Jurkat, Clone E6-1 (cell line): Measurements from ENCODE around the gene CACNG5.

ENCODE experiments used
- DNase-seq: peaks from one replicate; pipeline ENCODE4 v3.0.0-alpha.2; 2011; ENCODE audit warnings: low read depth, low spot score
- H3K4me3 ChIP-seq: 2 replicates; pipeline ENCODE4 v1.5.1; 2011; ENCODE audit warnings: mild to moderate bottlenecking, low read length, control low read depth, moderate library complexity

CACNG5 gene

DNA sequence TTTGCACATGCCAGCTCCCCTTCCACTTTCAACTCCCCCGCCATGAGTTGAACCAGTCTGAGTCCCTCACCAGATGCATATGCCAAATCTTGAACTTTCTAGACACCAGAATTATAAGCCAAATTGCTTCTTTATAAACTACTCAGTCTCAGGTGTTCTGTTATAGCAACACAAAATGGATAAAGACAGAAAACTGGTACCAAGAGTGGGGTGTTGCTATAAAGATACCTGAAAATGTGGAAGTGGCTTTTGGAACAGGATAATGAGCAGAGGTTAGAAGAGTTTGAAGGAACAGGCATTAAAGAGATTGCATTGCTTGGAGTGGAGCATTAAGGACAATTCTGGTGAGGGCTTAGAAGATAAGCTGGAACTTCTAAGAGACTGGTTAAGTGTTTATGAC is 17.2 kb upstream of the CACNG5 start:
- no peak overlapping the region for H3K4me3 ChIP-seq
- no peak for DNase-seq

DNA sequence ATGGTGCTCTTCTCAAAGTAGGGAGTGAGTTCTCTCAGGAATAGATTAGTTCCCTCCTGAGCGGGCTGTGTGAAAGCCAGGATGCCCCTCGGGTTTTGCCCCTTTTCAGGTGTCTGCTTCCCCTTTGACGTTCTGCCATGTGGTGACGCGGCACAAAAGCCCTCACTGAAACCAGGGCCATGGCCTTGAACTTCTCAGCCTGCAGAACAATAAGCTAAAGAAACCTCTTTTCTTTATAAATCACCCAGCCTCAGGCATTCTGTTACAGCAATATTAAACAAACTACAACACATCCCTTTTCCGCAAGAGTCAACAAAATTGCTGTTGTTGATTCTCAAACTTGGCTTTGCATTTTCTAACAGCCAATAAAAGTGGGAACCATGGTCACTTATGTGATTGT is 15.5 kb upstream of the CACNG5 start:
- H3K4me3 ChIP-seq: no peak overlapping the region
- no peak for DNase-seq

DNA sequence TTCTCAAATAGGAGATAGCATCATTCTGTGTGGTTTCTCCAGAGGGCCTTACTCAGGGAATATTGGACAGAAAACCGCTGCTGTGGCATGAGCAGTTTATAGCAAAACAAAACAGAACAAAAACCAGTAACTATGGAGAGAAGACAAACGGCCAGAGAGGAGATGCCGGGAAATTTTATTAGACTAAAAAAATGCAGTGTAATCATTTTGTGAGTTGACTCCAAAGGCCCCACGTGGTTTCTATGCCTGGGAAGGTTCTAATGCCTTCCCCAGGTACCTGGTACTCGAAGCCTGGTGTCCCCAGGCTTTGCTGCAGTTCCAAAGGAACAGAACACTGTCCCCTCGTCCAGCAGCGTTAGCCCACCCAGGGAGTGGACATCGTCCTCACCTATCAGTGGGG is 12.9 kb upstream of the CACNG5 start:
- DNase-seq: no peak
- no peak overlapping the region for H3K4me3 ChIP-seq

DNA sequence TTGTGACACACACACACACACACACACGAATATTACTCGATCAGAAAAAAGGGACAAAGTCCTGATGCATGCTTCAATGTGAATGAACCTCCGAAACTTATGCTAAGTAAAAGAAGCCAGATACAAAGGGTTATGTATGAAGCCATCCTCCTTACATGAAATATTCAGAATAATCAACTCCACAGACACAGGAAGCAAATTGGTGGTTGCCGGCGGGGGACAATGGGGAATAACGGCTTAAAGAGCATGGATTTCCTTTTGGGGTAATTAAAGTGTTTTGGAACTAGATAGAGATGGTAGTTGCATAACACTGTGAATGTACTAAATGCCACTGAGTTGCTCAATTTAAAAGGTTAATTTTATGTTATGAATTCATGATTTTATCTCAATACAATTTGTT is 8.1 kb upstream of the CACNG5 start:
- no peak overlapping the region for H3K4me3 ChIP-seq
- DNase-seq: no peak

DNA sequence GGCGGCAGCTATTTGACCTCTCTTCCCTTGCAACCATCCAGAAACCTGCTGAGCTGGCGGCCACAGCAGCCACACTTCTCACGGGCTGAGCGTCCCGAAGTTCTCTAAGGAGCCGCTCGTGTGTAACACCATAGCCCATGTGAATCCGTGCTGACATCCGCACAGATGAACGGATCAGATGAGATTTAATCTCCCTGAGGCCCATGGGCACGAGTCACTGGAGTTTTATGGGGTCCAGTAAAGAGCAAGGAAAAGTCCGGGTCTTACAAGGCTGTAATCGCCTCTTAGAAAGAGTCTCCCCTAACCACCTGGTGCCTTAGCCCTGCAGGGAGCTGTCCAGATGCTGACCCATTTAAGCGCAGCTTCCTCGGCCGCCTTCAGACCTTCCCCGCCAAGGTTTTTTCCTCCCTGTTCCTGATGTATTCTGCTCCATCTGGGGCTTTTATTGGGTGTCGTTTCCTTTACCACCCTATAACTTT is 5.5 kb upstream of the CACNG5 start:
- H3K4me3 ChIP-seq: no peak overlapping the region
- peak; percentile 18 for DNase-seq

DNA sequence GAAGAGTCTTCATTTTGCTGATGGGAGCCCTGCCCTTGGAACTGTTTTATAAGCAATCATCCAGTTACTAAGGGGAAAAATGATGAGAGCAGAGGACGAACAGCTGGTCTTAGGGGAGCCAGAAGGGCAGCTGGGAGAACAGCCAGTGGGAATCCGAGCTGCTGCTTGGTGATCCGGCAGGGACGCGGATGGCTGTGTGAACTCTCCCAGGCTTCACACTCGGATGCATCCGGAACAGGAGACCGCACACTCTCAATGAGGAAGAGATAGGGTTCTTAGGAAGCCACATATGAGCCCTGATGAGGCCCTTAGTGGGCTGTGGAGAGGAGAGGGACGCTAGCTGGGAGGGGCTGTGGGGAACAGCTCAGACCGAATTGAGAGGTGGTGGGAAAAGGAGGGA is 5.0 kb upstream of the CACNG5 start:
- H3K4me3 ChIP-seq: no peak overlapping the region
- DNase-seq: peak; percentile 26

DNA sequence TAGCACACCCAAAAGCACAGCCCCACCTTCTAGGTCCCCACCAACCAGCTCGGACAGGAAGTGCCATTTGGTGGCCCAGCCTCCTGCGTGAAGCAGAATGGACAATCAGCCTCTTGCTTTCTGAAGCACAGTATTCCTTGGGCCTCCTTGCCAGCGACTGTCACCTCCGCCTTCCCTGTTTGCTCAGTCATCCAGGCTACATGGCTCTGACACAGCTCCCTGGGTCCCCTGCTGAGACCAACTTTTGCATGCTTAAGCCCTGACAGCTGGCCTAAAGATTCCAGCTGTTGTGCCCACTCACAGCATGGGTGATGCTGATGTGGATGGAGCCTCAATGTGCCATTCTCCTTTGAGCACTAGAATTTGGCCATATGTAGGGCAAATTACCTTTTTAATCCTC is 4.5 kb upstream of the CACNG5 start:
- DNase-seq: no peak

DNA sequence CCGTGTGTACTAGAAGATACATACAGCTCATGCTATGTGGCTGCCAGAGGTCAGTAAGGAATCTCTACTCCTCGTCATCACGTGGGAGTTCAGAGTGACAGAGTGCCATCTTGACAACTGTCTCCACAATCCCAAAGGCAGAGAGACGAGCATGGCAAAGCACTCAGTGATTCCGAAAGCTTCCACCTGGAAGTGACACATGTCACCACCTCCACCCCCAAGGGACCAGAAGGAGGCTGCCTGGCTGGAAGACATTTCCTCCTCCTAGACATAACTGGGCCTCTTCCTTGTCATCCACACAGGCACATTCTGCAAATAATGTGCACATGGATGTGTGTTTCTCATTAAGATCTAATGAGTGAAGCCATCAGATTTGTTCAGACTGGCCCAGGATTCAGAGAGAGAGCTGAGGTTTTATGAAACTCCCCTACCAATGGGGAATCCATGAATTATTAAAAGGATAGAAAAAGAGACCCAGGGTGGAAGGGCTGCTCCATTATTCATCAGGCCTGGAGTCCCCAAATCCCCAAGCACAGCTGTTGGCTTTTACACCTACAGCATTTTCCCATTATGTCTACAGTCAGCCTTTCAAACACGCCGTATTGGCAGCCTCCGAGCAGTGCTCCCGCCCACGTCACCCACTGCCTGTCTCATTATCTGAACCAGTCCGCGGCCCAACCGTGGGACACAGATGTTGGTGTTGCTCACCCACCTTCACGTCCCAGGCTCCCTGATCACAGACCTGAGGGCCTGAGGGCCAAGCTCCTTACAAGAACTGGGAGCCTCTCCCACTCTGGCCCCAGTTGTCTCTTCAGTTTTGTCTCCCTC is 3.3 kb upstream of the CACNG5 start:
- no peak overlapping the region for H3K4me3 ChIP-seq
- no peak for DNase-seq

More for the DNA sequence above, 4.5 kb upstream of the CACNG5 start:
- H3K4me3 ChIP-seq: no peak overlapping the region

DNA sequence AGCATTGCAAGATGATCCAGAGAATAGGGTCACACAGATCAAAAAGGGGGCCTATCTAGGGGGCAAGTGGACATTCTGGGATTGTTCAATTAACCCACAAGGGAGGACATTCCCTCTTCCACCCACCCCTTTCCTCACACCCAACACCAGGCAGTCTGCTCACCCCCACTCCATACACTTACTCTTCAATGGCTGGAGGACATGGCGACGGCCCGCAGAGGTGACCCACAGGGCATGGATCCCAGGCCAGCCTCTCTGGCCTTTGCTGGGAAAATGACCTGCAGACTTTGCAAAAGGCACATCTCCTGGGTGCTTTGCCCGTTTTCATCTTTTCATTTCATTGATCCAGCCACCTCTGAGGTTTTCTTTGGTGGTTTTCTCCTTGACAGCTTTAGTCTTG is 1.7 kb upstream of the CACNG5 start:
- no peak overlapping the region for H3K4me3 ChIP-seq
- no peak for DNase-seq

DNA sequence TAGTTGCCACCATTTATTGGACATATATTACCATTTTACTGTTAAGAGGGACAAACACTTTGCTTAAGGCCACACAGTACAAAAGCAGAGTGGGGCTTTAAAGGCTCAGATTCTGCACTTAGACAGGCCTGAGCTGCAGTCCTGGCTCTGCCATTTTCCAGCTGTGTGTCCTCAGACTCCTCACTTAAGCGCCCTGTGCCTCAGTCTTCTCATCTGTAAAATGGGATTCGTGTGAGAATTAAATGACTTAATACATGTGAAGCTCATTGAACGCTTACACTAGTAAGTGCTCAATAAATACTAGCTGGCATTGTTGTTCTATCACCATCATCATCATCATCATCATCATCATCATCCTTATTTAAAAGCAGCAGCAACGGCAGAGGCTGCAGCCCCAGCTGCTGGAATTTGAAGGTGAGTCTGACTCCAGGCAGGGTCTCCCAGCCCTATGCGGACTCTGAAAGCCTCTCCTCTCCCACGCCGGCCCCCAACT is 445 bp upstream of the CACNG5 start:
- no peak for DNase-seq
- H3K4me3 ChIP-seq: no peak overlapping the region

DNA sequence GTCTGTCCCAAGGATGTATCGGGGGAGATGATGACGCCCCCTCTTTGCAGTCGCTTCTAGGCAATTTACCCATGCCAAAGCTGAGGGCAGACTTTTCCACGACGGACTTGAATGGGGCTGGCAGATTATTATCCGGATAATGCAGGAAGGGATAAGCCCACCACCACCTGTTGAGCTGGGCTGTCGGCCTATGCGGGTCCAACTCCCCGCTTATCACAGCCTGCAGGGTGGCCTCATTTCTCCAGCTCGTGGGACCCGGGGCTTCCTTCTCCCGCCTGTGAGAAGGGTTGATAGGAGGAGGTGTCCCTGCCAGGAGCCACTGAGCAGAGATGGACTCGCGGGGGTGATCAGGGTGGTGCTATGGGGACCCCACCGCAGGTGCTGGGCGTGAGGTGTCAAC is 559 bp downstream of the CACNG5 start:
- no peak overlapping the region for H3K4me3 ChIP-seq

DNA sequence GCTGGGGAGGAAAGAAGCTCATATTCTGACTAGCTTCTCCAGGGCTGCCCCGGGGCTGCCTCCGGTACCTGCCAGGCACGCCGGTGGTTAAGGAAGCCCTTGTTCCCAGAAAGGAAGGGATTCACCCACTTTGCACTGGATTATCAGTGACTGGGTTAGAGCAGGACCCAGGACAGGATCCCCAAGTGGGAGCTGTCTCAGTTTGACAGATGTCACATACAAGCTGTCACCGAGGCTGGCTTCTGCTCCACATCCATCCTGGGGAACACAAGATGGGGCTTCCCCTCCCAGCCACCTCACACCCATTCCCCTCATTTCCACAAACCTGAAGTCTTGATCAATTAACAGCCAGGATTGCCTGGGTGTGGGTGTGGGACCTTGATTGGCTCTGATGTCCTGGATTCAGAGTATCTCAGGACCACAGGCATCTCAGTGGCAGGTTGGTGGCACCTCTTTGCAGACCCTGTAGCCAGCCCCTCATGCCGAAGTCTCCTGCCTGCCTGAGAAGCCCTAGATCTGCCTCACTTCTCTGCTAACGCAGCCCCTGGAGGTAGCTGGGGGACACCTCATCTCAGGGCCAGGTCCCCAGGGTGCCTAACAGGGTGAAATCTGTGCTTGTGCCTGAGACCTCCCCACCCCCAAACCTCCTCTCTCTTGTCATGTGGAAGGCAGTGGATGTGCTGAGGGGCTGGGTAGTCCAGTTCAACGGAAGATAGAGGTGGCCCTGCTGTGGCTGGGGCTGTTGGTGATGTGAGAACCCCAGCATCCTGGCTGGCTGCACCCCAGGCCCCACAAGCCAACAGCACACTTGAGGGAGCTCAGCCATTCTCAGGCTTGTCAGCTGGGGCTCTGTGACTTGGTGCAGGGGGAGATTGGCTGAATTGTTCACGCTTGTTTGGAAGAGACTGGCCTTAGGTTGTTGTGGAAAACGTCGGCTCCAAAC is 1.4 kb downstream of the CACNG5 start:
- no peak for DNase-seq
- no peak overlapping the region for H3K4me3 ChIP-seq

More for the DNA sequence above, 559 bp downstream of the CACNG5 start:
- no peak for DNase-seq

DNA sequence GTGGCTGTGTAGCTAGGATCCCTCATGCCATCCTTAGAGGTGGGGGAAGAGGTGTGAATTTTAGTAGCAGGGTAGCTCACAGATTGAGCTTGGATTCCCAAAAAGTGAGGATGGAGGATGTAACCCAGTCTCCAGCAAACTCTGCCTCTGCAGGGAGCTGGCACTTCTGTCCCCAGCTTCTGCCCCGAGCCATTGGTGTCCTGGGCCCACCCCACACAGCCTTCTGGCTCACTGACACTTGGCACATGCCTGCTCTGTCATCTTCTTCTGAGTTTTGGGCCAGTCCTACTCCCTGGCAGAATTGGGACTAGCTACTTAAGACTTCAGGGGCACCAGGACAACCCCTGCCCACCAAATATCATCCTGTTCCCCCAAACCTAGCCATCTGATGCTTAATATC is 2.3 kb downstream of the CACNG5 start:
- no peak for DNase-seq
- H3K4me3 ChIP-seq: no peak overlapping the region

DNA sequence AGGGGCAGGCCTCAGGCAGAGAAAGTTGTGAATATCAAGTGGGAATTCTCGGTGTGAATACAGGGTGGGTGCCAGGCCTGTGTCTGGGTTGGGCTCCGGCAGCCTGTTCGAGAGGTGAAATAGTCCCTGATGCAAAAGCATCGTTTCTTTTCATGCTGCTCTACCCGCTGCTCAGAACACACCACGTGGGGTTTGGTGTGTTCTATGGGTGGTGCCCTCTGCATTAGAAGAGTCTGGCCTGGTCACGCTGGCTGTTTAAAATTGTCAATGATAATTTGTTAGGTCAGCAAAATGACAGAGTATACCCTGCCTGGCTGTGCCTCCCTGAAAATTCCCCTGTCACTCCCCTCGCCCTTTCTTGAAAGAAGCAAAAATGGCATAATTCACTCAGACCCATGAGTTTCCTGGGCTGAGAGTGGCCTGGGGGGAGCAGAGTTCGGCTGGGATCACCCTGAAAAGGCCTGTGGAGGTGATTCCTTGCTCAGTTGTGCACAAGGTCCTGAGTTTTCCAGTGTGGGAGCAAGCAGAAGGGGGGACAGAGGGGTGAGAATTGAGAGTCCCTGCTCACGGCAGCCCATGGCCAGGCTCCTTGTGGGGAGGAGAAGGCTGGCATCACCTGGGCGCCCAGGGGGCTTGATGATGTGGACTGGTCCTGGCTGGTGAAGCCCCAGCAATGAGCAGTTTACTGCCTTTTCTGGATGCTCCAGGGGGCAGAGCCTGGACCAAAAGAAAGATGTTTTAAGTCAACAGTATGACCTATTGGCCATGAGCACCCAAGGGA is 3.2 kb downstream of the CACNG5 start:
- DNase-seq: no peak
- no peak overlapping the region for H3K4me3 ChIP-seq

DNA sequence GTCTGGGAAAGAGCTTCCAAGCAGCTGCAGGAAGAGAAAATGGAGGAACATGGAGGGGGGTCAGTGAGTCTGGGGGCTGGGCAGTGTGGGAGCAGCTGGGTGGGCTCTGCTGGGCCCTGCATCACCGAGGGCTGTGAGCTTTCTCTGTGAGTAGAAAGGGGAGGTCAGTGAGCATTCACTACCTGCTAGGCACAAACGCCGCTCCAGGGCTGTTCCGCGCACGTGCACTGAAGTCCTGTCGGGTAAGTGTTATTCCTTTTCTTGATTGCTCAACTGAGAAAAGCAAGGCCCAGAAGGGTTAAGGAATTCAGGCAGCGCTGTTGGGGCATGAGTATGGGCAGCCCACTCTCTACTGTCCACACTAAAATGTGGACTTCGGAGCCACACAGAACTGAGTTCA is 4.7 kb downstream of the CACNG5 start:
- no peak for DNase-seq
- no peak overlapping the region for H3K4me3 ChIP-seq

DNA sequence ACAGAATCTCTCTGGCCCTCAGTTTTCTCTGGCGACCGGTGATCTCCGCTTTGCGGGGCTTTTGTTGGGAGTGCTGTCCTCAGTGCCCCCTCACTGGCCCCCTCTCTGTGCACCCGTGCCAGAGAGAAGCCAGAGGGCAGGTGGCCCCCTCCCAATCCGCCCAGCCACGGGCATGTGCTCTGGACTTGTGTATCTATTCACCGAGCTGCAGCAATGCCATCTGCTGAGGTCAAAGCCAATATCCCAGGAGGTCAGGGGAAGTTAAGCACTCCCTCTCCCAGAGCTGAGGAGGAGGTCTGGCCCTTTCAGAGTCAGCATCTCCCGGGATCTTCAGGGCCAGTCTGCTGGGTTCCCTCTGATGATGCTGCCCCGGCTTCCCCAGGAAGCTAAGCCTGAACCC is 5.1 kb downstream of the CACNG5 start:
- DNase-seq: no peak
- no peak overlapping the region for H3K4me3 ChIP-seq

DNA sequence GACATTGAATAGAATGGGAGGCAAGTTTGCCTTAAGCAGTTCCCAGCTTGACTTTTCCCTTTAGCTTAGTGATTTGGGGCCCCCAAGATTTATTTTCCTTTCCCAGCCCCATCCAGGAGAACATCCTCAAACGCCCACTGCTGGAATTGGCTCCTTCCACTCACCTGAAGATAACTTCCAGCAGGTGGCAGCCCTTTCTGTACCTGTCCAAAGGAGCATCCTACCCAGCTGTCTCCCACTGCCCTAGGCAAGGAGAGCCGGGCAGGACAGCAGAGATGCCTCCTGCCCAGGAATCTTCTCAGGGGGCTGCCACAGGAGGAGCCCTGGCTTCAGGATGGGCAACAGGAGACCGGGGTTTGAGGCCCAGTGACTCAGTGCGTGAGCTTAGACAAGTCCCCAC is 6.4 kb downstream of the CACNG5 start:
- no peak for DNase-seq
- H3K4me3 ChIP-seq: no peak overlapping the region

DNA sequence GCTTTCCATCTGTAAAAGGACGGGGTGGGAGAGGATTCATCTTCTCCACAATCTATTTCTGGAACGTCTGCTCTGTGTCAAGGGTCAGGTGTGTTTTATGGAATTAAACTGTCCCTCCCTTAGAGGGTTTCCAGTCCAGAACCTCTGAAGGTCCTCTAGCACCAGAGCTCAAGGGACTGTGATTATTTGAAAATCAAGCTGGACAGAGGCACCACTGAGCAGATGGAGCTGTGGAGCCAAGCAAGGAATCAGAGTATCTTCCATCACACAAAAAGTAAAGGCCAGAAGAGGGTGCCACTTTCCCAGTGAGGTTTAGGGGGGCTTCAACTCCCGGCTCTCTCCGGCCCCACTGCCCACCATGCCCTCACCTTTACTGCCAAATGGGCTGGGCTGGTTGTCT is 6.8 kb downstream of the CACNG5 start:
- DNase-seq: no peak
- H3K4me3 ChIP-seq: no peak overlapping the region

DNA sequence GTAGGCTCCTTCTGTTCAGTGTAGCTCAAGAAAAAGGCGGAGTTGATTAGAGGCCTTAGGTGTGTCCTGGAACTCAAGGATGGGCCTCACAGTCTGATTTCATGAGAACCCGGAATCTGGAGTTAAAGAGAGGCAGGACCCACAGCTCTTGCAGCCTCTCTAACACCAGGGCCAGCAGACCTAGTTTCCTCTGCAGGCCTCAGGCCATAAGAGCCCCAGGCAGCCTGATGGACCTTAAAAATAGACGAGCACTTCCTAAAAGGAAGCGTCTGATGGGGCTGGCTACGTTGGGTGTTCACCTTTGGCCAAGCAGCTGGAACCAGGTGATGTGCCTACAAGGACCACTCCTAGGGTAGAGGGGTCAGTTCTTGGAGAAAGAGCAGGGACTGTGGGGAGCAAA is 7.6 kb downstream of the CACNG5 start:
- no peak for DNase-seq
- no peak overlapping the region for H3K4me3 ChIP-seq
